DND-41 (cell line): ENCODE measurements around the gene VSNL1.

Source experiments
- ATAC-seq: fragments of 200-7000 bp; cut with Tn5 transposase; 3 replicates; pipeline ENCODE4 v1.9.1; 2021; ENCODE audit warnings: low read depth; ENCODE audit not compliant: insufficient read depth
- DNase-seq: peaks from one replicate; pipeline ENCODE4 v3.0.0-alpha.2; 2020
- H2AFZ ChIP-seq: 2 replicates; pipeline ENCODE4 v1.6.0; 2012; ENCODE audit warnings: low read depth, low read length
- H3K27ac ChIP-seq: 2 replicates; pipeline ENCODE4 v1.5.1; 2012; ENCODE audit warnings: low read length, inconsistent platforms
- H3K27me3 ChIP-seq: fragments of 200-600 bp; sonication (generic); 2 replicates; pipeline ENCODE4 v1.6.0; 2012; ENCODE audit warnings: low read length, mild to moderate bottlenecking, inconsistent platforms; ENCODE audit not compliant: insufficient read depth, poor library complexity
- H3K36me3 ChIP-seq: 2 replicates; pipeline ENCODE4 v1.5.1; 2012; ENCODE audit warnings: low read length, inconsistent platforms; ENCODE audit not compliant: insufficient read depth
- H3K4me1 ChIP-seq: 2 replicates; pipeline ENCODE4 v1.5.1; 2012; ENCODE audit warnings: mild to moderate bottlenecking, low read length; ENCODE audit not compliant: insufficient read depth
- H3K4me2 ChIP-seq: 2 replicates; pipeline ENCODE4 v1.6.0; 2012; ENCODE audit warnings: mild to moderate bottlenecking, moderate library complexity, low read length, inconsistent platforms; ENCODE audit not compliant: insufficient read depth
- H3K4me3 ChIP-seq, 2 experiments: fragments of 200-600 bp in 1 of 2; shearing (Covaris generic) in 1 of 2; 2 replicates each; pipeline ENCODE4 v1.5.1; 2012 to 2016; ENCODE audit warnings: inconsistent platforms in 2 of 2, low read length in 2 of 2, mild to moderate bottlenecking in 2 of 2, low read depth in 1 of 2, moderate library complexity in 1 of 2
- H3K79me2 ChIP-seq: 2 replicates; pipeline ENCODE4 v1.6.0; 2012; ENCODE audit warnings: low read length, inconsistent platforms; ENCODE audit not compliant: insufficient read depth
- H3K9ac ChIP-seq: 2 replicates; pipeline ENCODE4 v1.6.0; 2012; ENCODE audit warnings: low read depth, mild to moderate bottlenecking, inconsistent platforms, low read length, moderate library complexity
- H3K9me3 ChIP-seq: 2 replicates; pipeline ENCODE4 v1.5.1; 2012; ENCODE audit warnings: low read length, moderate library complexity, mild to moderate bottlenecking, inconsistent platforms; ENCODE audit not compliant: insufficient read depth, severe bottlenecking
- H4K20me1 ChIP-seq: 2 replicates; pipeline ENCODE4 v1.6.0; 2012; ENCODE audit warnings: low read length; ENCODE audit not compliant: insufficient read depth
- EZH2 ChIP-seq: IDR thresholded peaks from 3 replicates; pipeline ENCODE4 v1.6.1; 2012; ENCODE audit warnings: borderline replicate concordance, low read depth, mild to moderate bottlenecking, moderate library complexity, low read length, inconsistent platforms; ENCODE audit not compliant: severe bottlenecking
- TF ChIP-seq, protein P1 (sequence below): IDR thresholded peaks from 2 replicates; pipeline ENCODE4 v1.5.1; 2012; ENCODE audit warnings: borderline replicate concordance, low read length, moderate library complexity, mild to moderate bottlenecking; ENCODE audit not compliant: poor library complexity, severe bottlenecking; ENCODE audit errors: extremely low read depth

VSNL1 gene

DNA sequence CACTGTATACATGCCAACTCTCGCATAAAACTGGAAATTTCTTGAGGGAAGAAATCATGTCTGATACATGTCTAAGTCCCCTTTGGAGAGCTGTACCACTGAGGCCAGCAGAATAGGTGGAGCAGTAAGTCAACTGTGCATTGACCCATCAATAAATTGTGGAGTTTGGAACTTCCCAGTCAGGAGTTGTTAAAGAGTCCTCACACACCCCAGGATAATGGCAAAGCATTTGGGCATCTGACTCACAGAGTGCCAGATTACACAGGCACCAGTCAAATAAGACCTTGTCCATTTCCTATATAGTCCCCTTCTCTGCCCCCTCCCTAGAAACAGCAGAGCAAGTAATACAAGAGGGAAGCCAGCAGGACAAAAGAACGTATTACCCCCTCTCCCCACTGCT, 10.4 kb downstream of the VSNL1 start:
- Histone ChIP-seq H3K27ac (no peak overlapping the region), H3K4me1 (no peaks in the 10 kb centered on the region), H2AFZ (no peak overlapping the region), H3K9ac (no peak overlapping the region), H3K36me3 (no peaks in the 10 kb centered on the region), H3K4me2 (no peak overlapping the region), H4K20me1 (no peaks in the 10 kb centered on the region), H3K27me3 (no peaks in the 10 kb centered on the region), H3K4me3 (no peak overlapping the region), H3K9me3 (no peaks in the 10 kb centered on the region), H3K79me2 (no peaks in the 10 kb centered on the region)
- TF ChIP-seq, protein P1, sequence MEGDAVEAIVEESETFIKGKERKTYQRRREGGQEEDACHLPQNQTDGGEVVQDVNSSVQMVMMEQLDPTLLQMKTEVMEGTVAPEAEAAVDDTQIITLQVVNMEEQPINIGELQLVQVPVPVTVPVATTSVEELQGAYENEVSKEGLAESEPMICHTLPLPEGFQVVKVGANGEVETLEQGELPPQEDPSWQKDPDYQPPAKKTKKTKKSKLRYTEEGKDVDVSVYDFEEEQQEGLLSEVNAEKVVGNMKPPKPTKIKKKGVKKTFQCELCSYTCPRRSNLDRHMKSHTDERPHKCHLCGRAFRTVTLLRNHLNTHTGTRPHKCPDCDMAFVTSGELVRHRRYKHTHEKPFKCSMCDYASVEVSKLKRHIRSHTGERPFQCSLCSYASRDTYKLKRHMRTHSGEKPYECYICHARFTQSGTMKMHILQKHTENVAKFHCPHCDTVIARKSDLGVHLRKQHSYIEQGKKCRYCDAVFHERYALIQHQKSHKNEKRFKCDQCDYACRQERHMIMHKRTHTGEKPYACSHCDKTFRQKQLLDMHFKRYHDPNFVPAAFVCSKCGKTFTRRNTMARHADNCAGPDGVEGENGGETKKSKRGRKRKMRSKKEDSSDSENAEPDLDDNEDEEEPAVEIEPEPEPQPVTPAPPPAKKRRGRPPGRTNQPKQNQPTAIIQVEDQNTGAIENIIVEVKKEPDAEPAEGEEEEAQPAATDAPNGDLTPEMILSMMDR, result no peak
- TF ChIP-seq EZH2, result no peak
- ATAC-seq, result no peak
- DNase-seq, result no peak

DNA sequence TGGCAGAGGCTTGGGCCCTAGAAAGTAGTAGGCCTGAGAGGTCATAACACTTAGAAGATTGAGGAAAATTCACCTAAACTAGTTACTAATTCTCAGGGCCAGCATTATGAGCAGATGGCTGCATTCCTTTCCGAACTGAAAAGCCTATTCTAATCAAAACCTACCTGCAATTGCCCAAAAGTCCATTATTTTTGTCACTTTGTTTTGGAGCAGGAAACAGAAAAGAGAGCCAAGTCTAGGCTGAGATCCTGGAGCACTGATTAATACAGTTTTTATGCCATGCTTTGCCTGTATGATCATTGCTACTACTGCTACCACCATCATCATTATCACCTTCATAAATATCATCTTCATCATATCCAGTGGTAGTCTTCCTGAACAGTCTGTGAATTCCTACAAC, 14.7 kb downstream of the VSNL1 start:
- ATAC-seq (no peak), DNase-seq (no peak)
- no peak overlapping the region for H2AFZ ChIP-seq
- no peak overlapping the region for H3K4me3 ChIP-seq
- no peaks in the 10 kb centered on the region for H3K4me1 ChIP-seq
- no peak overlapping the region for H3K27ac ChIP-seq
- H4K20me1 ChIP-seq, result no peaks in the 10 kb centered on the region
- H3K79me2 ChIP-seq, result no peaks in the 10 kb centered on the region
- TF ChIP-seq, protein P1, result no peak
- no peak for TF ChIP-seq EZH2
- H3K27me3 ChIP-seq, result no peaks in the 10 kb centered on the region
- H3K36me3 ChIP-seq, result no peaks in the 10 kb centered on the region
- H3K9ac ChIP-seq, result no peak overlapping the region
- H3K9me3 ChIP-seq, result no peaks in the 10 kb centered on the region
- H3K4me2 ChIP-seq, result no peak overlapping the region

DNA sequence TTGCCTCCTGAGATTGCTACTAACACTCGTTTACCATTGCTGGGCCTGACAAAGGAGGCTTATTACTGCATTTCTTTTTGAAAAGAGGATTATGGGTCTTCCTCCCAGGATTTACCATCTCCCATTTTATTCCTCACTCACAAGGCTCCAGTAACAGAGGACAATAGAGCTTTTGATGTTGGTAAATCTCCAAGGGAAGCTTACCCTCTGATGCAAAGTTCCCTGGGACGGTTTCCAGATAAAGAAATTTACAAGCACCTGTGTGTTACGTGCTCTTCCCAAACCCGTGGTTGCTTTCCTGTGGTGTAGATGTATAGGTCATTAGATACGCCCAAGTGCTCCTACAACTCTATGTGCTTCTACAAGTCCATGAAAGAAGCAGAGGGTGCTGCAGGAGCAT, 17.1 kb downstream of the VSNL1 start:
- ATAC-seq (no peak), DNase-seq (no peak)
- Histone ChIP-seq H3K79me2 (no peaks in the 10 kb centered on the region), H3K4me1 (no peaks in the 10 kb centered on the region), H3K4me2 (no peak overlapping the region), H3K4me3 (no peak overlapping the region), H4K20me1 (no peaks in the 10 kb centered on the region), H2AFZ (no peak overlapping the region), H3K36me3 (no peaks in the 10 kb centered on the region), H3K27ac (no peak overlapping the region), H3K27me3 (no peaks in the 10 kb centered on the region), H3K9ac (no peak overlapping the region), H3K9me3 (no peaks in the 10 kb centered on the region)
- TF ChIP-seq, protein P1, result no peak

DNA sequence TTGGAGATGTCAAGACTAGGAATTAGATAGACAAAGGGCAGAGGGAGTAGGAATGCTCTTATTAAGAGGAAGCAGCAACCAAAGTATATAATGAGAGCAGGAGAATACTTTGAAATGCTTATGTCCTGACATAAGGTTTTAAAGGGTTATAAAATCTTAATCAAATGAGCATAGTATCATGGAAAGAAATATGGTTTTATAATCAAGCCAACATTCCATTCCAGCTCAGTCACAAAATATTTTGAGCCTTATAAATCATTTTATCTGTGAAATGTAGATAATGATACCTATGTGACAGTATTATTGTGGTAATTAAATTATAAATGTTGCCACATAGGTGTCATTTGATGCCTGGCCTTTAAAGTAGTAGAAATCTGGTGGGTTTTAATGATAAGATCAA, 17.6 kb downstream of the VSNL1 start:
- no peak for ATAC-seq
- Histone ChIP-seq H3K4me1 (no peaks in the 10 kb centered on the region), H3K9me3 (no peaks in the 10 kb centered on the region), H3K4me2 (no peak overlapping the region), H4K20me1 (no peaks in the 10 kb centered on the region), H3K9ac (no peak overlapping the region), H3K79me2 (no peaks in the 10 kb centered on the region), H3K27me3 (no peaks in the 10 kb centered on the region), H3K27ac (no peak overlapping the region), H3K36me3 (no peaks in the 10 kb centered on the region), H2AFZ (no peak overlapping the region), H3K4me3 (no peak overlapping the region)
- no peak for DNase-seq
- TF ChIP-seq, protein P1, result no peak
- no peak for TF ChIP-seq EZH2
